Stimulated activated effector memory CD8-positive, alpha-beta T cell treated with anti-CD3 and anti-CD28 coated beads, Interleukin-12 subunit alpha, Interleukin-12 subunit beta, amount 100 ng/mL, for 72 hours (primary cell): ENCODE results near the gene CHAF1B.

Experiments used
- ATAC-seq: fragments of 150-1000 bp; cut with Tn5 transposase; 2 replicates; pipeline ENCODE4 v1.10.0; 2021
- DNase-seq, 2 donors: peaks; one replicate each; pipeline ENCODE4 v3.0.0; 2021 to 2022; ENCODE audit warnings: low spot score in 2 of 2
- H3K27ac Mint-ChIP-seq: one replicate; pipeline ENCODE4 v1.8.0; 2022; ENCODE audit warnings: mild to moderate bottlenecking, mixed read lengths
- H3K36me3 Mint-ChIP-seq: one replicate; pipeline ENCODE4 v1.8.0; 2022; ENCODE audit warnings: mild to moderate bottlenecking, mixed read lengths
- H3K4me1 Mint-ChIP-seq: one replicate; pipeline ENCODE4 v1.8.0; 2022; ENCODE audit warnings: mixed read lengths
- H3K4me3 Mint-ChIP-seq: one replicate; pipeline ENCODE4 v1.8.0; 2022; ENCODE audit warnings: mild to moderate bottlenecking, mixed read lengths
- H3K9me3 Mint-ChIP-seq: one replicate; pipeline ENCODE4 v1.8.0; 2022; ENCODE audit warnings: mixed read lengths

The CHAF1B gene

DNA sequence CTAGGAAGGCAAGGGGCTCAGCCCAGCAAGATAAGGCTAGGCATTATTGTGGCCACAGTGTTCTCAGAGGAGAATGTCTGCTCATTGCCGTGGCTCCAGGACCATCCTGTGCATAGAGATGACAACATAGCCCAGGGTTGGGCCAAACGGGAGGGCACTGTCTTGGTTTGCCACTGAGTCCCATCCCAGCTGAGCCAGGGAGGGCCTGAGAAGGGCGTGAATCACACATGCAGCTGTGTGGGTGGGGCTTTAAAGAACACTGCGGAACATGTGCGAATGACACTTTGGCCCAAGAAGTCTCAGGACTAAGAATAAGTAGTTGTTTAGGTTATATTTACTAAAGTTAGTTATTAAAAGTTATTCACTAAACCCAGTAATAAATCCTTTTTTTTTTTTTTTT, 18.5 kb downstream of the CHAF1B start:
- ATAC-seq (peak; percentile 32), DNase-seq (no peak)
- peaks cover 92% of the 10 kb centered on the region for H3K36me3 Mint-ChIP-seq
- H3K4me3 Mint-ChIP-seq = no peak overlapping the region
- H3K4me1 Mint-ChIP-seq = no peaks in the 10 kb centered on the region
- no peak overlapping the region for H3K27ac Mint-ChIP-seq
- no peaks in the 10 kb centered on the region for H3K9me3 Mint-ChIP-seq

DNA sequence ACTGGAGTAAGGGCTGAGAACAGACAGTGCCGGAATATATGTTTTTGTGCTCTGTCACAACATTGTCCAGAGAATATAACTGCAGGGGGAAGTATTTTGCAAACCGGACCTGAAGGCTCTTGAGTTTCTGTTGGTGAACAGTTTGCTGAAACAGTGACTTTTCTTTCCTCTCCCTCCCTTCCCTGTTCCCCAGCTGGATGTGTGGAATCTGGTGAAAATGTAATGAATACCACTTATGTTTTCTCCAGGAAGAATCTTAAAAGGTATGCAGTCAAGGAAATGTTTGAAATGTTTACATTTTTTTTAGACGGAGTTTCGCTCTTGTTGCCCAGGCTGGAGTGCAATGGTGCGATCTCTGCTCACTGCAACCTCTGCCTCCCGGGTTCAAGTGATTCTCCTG, 23.4 kb downstream of the CHAF1B start:
- Mint-ChIP-seq H3K9me3 (no peaks in the 10 kb centered on the region), H3K4me1 (no peaks in the 10 kb centered on the region), H3K4me3 (no peak overlapping the region), H3K36me3 (peaks cover 95% of the 10 kb centered on the region), H3K27ac (no peak overlapping the region)
- ATAC-seq (no peak), DNase-seq (no peak)

GRCh38 chr21:36411301-36411700, 26.1 kb downstream of the CHAF1B start:
- no peak for ATAC-seq
- H3K9me3 Mint-ChIP-seq = no peaks in the 10 kb centered on the region
- H3K27ac Mint-ChIP-seq = no peak overlapping the region
- no peak overlapping the region for H3K4me3 Mint-ChIP-seq
- H3K36me3 Mint-ChIP-seq = peaks cover 100% of the 10 kb centered on the region
- no peak for DNase-seq
- no peaks in the 10 kb centered on the region for H3K4me1 Mint-ChIP-seq

DNA sequence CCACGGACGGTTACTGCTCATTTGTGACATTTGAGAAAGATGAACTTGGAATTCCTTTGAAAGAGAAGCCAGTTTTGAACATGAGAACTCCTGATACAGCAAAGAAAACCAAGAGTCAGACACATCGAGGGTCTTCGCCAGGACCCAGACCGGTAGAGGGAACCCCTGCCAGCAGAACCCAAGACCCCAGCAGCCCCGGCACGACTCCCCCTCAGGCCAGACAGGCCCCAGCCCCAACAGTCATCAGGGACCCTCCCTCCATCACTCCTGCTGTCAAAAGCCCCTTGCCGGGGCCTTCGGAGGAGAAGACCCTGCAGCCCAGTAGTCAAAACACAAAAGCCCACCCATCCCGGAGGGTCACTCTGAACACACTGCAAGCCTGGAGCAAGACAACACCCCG, 27.7 kb downstream of the CHAF1B start:
- peaks cover 100% of the 10 kb centered on the region for H3K36me3 Mint-ChIP-seq
- H3K4me1 Mint-ChIP-seq = no peaks in the 10 kb centered on the region
- ATAC-seq = no peak

GRCh38 chr21:36415375-36415774, 30.2 kb downstream of the CHAF1B start:
- DNase-seq = no peak
- ATAC-seq = no peak
- Mint-ChIP-seq H3K9me3 (no peaks in the 10 kb centered on the region), H3K4me1 (no peaks in the 10 kb centered on the region), H3K36me3 (peaks cover 92% of the 10 kb centered on the region), H3K4me3 (no peak overlapping the region), H3K27ac (no peak overlapping the region)

More for the DNA sequence above, 27.7 kb downstream of the CHAF1B start:
- no peak overlapping the region for H3K27ac Mint-ChIP-seq
- no peak for DNase-seq
- no peaks in the 10 kb centered on the region for H3K9me3 Mint-ChIP-seq
- no peak overlapping the region for H3K4me3 Mint-ChIP-seq

DNA sequence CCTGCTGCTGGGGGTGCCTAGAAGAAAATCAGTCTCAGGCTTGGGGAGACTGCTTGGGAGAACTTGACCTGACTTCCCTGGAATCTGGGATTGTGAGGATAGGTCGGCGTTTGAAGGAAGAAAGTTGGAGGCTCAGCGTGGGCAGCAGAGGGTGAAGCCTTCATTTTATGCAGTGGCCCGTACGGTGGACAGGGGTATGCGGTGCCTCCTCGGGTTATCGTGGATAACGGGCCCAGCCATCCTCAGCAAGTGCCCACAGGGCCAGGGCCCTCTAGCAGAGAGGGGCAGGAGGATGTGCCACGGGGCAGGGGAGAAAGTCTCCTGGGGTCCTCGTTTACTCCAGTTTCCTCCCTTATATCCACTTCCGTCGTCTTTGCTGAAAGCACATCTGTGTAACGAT, 34.0 kb downstream of the CHAF1B start:
- H3K27ac Mint-ChIP-seq = no peak overlapping the region
- H3K9me3 Mint-ChIP-seq = no peaks in the 10 kb centered on the region
- H3K4me3 Mint-ChIP-seq = no peak overlapping the region
- no peak for ATAC-seq
- DNase-seq = no peak
- no peaks in the 10 kb centered on the region for H3K4me1 Mint-ChIP-seq
- peaks cover 54% of the 10 kb centered on the region for H3K36me3 Mint-ChIP-seq

- DNase-seq (peak; percentile 25 to 67), ATAC-seq (peak; percentile 66)
- Mint-ChIP-seq H3K4me3 (no peak overlapping the region), H3K9me3 (no peaks in the 10 kb centered on the region), H3K36me3 (peaks cover 46% of the 10 kb centered on the region), H3K27ac (no peak overlapping the region), H3K4me1 (no peaks in the 10 kb centered on the region)
Observed at GRCh38 chr21:36419996-36420395, 34.8 kb downstream of the CHAF1B start.

DNA sequence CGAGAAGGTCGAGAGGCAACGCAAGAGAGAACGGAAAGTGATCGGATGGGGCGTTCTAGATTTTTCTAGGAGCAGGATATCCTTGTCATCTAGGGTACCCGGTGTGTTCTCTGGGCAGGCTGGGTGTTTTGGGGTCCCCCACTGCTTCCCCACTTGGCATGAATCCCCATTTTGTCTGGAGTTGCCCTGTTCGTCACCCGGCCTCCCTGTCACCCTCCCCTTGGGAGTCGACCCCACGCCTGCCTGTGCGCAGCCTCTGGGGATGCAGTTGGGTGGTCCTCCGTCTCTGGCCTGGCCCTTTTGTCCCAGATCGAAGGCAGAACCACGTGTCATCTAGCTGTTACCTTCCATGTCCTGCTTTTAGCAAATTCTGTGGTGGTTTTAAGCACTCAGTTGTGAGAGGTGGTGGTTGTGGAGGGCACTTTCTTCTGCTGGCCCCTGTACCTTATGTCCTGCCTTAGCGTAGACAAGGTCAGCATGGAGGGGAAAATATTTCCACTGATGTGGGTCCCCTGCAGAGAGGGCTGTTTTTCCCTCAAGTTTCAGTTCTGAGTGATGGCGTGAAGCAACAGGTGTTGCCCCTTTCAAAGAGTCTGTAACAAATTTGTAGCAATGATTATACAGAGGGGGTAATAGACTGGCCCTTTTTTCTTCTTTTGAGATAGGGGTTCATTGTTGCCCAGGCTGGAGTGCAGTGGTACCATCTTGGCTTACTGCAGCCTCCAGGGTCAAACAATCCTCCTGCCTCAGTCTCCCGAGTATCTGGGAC, 35.6 kb downstream of the CHAF1B start:
- no peak overlapping the region for H3K27ac Mint-ChIP-seq
- ATAC-seq (no peak), DNase-seq (no peak)
- no peaks in the 10 kb centered on the region for H3K4me1 Mint-ChIP-seq
- no peaks in the 10 kb centered on the region for H3K9me3 Mint-ChIP-seq
- no peak overlapping the region for H3K4me3 Mint-ChIP-seq
- H3K36me3 Mint-ChIP-seq = peaks cover 39% of the 10 kb centered on the region

- Mint-ChIP-seq H3K4me3 (no peak overlapping the region), H3K36me3 (peaks cover 21% of the 10 kb centered on the region), H3K27ac (peak overlapping the region; percentile 50), H3K9me3 (no peaks in the 10 kb centered on the region), H3K4me1 (no peaks in the 10 kb centered on the region)
- ATAC-seq = no peak
- DNase-seq = peak in 1 of 2 donors; percentile 36
Observed at GRCh38 chr21:36422279-36423098, 37.3 kb downstream of the CHAF1B start.

DNA sequence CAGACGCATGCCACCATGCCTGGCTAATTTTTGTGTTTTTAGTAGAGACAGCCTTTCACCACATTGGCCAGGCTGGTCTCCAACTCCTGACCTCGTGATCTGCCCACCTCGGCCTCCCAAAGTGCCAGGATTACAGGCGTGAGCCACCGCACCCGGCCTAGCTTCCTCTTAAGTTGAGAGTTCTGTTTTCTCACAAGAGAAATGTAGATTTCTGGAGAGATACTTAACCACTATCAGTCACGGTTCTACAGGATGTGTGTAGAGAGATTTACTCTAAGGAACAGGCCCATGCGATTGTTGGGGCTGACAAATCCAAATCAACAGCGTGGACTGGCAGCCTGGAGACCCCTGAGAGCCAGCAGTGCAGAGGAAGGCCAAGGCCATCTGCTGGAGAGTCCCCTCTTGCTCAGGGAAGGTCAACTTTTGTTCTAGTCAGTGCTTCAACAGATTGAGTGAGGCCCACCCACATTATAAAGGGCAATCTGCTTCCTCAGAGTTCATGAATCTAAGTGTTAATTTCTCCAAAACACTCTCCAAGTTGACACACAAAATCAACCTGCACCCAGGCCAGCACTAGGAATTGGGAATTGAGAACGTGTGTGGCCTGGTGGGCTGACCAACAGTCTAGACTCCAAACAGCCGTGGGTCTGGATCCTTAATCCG, 38.7 kb downstream of the CHAF1B start:
- peaks cover 5% of the 10 kb centered on the region for H3K4me1 Mint-ChIP-seq
- DNase-seq = no peak
- H3K36me3 Mint-ChIP-seq = peaks cover 7% of the 10 kb centered on the region
- peak overlapping the region; percentile 67 for H3K27ac Mint-ChIP-seq
- no peaks in the 10 kb centered on the region for H3K9me3 Mint-ChIP-seq
- no peak for ATAC-seq
- H3K4me3 Mint-ChIP-seq = no peak overlapping the region

- DNase-seq = no peak
- no peaks in the 10 kb centered on the region for H3K9me3 Mint-ChIP-seq
- H3K4me3 Mint-ChIP-seq = no peak overlapping the region
- H3K4me1 Mint-ChIP-seq = peaks cover 12% of the 10 kb centered on the region
- H3K36me3 Mint-ChIP-seq = peaks cover under 1% of the 10 kb centered on the region
- no peak for ATAC-seq
- H3K27ac Mint-ChIP-seq = peak overlapping the region; percentile 67
Observed at GRCh38 chr21:36424592-36424991, 39.4 kb downstream of the CHAF1B start.

DNA sequence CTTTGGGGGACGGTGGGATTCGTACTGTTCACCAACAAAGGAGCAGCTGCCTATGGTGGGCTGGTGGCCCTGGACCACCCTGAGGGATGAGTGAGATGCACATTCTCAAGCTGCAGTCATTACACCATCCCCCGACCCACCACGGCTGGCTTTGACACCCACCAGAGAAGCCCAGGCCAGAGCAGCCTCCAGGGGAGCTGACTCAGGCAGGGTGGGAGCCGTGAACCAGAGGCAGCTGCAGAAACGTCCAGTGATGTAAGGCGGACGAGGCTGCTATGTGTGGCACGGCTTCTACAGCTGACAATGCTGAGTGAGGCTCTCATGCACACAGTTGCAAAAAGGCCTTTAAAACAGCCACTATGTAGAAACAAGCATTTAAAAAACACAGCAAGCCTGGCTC, 40.1 kb downstream of the CHAF1B start:
- ATAC-seq = no peak
- DNase-seq = no peak
- no peak overlapping the region for H3K4me3 Mint-ChIP-seq
- no peaks in the 10 kb centered on the region for H3K36me3 Mint-ChIP-seq
- no peaks in the 10 kb centered on the region for H3K9me3 Mint-ChIP-seq
- H3K27ac Mint-ChIP-seq = no peak overlapping the region
- H3K4me1 Mint-ChIP-seq = peaks cover 19% of the 10 kb centered on the region

GRCh38 chr21:36427502-36427901, 42.3 kb downstream of the CHAF1B start:
- no peak for DNase-seq
- Mint-ChIP-seq H3K4me3 (no peak overlapping the region), H3K27ac (no peak overlapping the region), H3K9me3 (no peaks in the 10 kb centered on the region), H3K4me1 (peaks cover 29% of the 10 kb centered on the region), H3K36me3 (no peaks in the 10 kb centered on the region)
- no peak for ATAC-seq

DNA sequence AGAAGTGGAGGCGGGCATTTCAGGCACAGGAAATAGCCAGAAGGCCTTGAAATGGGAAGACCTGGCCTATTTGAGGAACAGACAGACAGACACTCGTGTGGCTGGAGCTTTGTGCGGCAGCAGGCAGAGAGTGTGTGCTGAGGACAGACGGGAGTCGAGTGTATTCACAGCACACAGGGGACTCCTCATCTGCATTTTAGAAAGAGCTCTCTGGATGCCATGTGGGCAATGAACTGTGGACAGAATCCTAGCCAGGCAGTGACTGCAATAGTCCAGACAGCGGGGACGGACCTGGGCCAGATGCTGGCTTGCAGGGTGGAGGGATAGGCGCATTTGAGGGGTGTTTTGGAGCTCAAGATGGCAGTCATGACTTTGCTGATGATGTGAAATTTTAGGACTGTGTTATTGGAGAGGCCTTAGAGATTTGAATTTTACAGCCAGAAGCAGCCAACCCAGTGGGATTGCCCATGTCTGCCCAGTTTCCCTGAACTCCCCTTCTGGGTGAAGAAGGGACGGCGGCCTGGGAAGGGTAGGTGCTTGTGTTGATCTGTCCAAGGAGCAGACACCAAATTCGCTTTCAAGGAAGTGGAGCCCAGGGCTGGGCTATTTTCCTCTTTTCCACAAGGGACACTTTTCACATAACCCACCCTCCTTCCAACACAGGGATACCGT, 43.7 kb downstream of the CHAF1B start:
- peaks cover 29% of the 10 kb centered on the region for H3K4me1 Mint-ChIP-seq
- no peak for ATAC-seq
- H3K27ac Mint-ChIP-seq = peak overlapping the region; percentile 91
- DNase-seq = no peak
- H3K9me3 Mint-ChIP-seq = no peaks in the 10 kb centered on the region
- H3K4me3 Mint-ChIP-seq = peak overlapping the region; percentile 76
- no peaks in the 10 kb centered on the region for H3K36me3 Mint-ChIP-seq

DNA sequence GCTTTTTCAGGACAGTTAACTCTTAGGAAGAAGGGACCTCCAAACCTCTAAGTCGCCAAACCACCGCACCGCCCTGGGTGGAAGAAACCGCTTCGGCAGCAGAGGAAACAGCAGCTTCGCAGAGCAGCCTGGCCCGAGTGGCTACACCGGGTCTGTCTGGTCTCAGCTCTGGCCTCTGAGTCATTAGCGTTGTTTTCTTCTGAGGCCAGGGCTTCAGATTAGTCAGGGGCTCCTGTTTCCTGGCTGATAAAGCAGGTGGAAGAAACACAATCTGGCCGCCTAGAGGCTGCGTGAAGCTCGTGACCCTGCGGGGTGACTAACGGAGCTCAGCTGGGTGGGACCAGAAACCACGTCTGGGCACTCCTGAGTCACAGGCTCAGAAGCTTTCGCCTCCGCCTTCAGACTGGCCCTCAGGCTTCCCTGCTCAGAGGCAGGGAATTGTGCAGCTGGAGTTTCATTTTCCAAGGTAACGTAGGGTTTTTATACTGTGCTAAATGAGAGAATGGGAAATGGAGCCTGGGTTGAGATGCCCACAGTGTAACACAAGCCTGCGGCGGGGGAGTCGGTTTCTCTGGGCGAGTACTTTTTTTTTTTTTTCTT, 44.9 kb downstream of the CHAF1B start:
- no peaks in the 10 kb centered on the region for H3K9me3 Mint-ChIP-seq
- no peaks in the 10 kb centered on the region for H3K36me3 Mint-ChIP-seq
- H3K27ac Mint-ChIP-seq = peak overlapping the region; percentile 91
- H3K4me1 Mint-ChIP-seq = peaks cover 29% of the 10 kb centered on the region
- DNase-seq = peak; percentile 60 to 85
- ATAC-seq = peak; percentile 98
- H3K4me3 Mint-ChIP-seq = peak overlapping the region; percentile 76
